Ovary (tissue), 9 donors: ENCODE results near the gene F8. TPM values are rescaled to one million over a fixed set of nuclear protein-coding genes. Genes with fewer than 3 reads are reported as not detected.

Experiments used
- DNase-seq, 5 donors: peaks; one replicate each; pipeline ENCODE4 v3.0.0-alpha.2; 2019 to 2020
- H3K27ac ChIP-seq, 2 donors: fragments of 200-600 bp; one replicate each; pipeline versions ENCODE4 v1.5.1 to v1.8.0; 2019 to 2022
- H3K27me3 ChIP-seq: fragments of 200-600 bp; one replicate; pipeline ENCODE4 v1.8.0; 2022
- H3K36me3 ChIP-seq: fragments of 200-600 bp; sonication (generic); one replicate; pipeline ENCODE4 v1.5.1; 2019
- H3K4me1 ChIP-seq: one replicate; pipeline ENCODE4 v1.8.1; 2013; ENCODE audit warnings: mild to moderate bottlenecking, moderate library complexity; ENCODE audit not compliant: insufficient read depth
- H3K4me3 ChIP-seq: fragments of 200-600 bp; sonication (generic); one replicate; pipeline ENCODE4 v1.5.1; 2017
- H3K9me3 ChIP-seq, 2 donors: fragments of 200-600 bp in 1 of 2; sonication (generic) in 1 of 2; one replicate each; pipeline versions ENCODE4 v1.5.1 to v1.8.1; 2013 to 2019; ENCODE audit warnings: mild to moderate bottlenecking in 1 of 2, moderate library complexity in 1 of 2
- EP300 ChIP-seq: sonication (generic); formaldehyde crosslinking; IDR thresholded peaks from one replicate; pipeline ENCODE4 v1.6.1; 2017; ENCODE audit warnings: antibody characterized with exemption
- POLR2A ChIP-seq: fragments of 450-650 bp; IDR thresholded peaks from one replicate; pipeline ENCODE4 v1.6.1; 2017; ENCODE audit warnings: antibody characterized with exemption, mild to moderate bottlenecking, moderate library complexity
- WGBS, 3 donors: extraction: QIAGEN DNeasy Blood & Tissue Kit in 1 of 3; methylation state at CpG; one replicate each; pipeline versions ENCODE4 v1.1.5 to v1.1.7; 2013 to 2017; 5-methylcytosine and 5-hydroxymethylcytosine counted together
- intact Hi-C, 4 donors: fragments of 100-400 bp; cut with DNase I; formaldehyde crosslinking; loops; one replicate each; pipeline versions ENCODE4 v1.11.0 to v1.15.1; 2022 to 2023
- polyA plus RNA-seq, 2 donors: library from polyadenylated mRNA; stranded (reverse); fragments of 200-250 nt in 1 of 2; fragments of 350-450 nt in 1 of 2; fragmentation: Illumina TruSeq in 1 of 2; extraction: RNeasy Lipid Tissue Mini Kit (QIAGEN cat#74804) in 1 of 2; gene quantifications; one replicate each; pipeline ENCODE4 v1.2.3, GENCODE V29; 2013 to 2014
- total RNA-seq, 7 donors: library from RNA; depleted of rRNA in 2 of 7; stranded (reverse); fragments of >200 nt in 2 of 7; fragmentation: NEBNext Ultra II Directional in 3 of 7; extraction: Animal tissue kit (Norgen Biotek cat#: 25700) in 3 of 7; gene quantifications; one replicate each; pipeline versions ENCODE4 v1.1.0 to v1.2.4, GENCODE V29; 2016 to 2023
- TF ChIP-seq, protein P1 (sequence below), 3 donors: fragments of 450-650 bp in 2 of 3; fragments of 200-600 bp in 1 of 3; IDR thresholded peaks; one replicate each; pipeline versions ENCODE4 v1.5.1 to v1.8.0; 2016 to 2022; ENCODE audit warnings: antibody characterized with exemption in 3 of 3, mild to moderate bottlenecking in 1 of 3
- donor health status: DM: no; HTN: no; CAD: no; lungs with moderate emphysema.
- donor health status: DM: no; HTN: no; CAD: no.
- donor health status: Bipolar disorder and iron deficiency.
- donor health status: DM: yes; HTN: yes; CAD: no.
- donor health status: DM: no; HTN: no; CAD: no.
- donor health status: DM: yes; HTN: yes; CAD: no.

F8 gene
- total and polyA plus RNA-seq, 9 donors = 15.3 to 77.5 (median 22.2) TPM

DNA sequence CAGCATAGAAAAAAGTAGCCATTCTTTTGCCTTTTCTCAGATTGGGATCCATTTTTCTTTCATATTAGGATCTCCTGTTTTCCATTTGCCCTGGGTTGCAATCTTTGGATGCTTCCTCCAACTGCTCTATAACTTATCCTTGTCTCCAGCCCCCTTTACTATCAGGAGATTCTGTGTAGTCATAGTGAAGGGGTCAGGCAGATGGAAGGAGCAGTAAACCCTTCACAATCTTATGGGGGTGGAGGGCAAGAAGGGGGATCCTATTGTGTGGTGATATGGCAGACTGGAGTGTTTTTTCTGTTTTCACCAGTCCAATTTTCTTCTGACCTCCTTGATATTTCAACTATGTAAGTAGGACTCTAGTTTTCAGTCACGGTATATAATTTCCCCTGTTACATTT, 186.4 kb downstream of the F8 start:
- H3K9me3 ChIP-seq = no peaks in the 10 kb centered on the region

DNA sequence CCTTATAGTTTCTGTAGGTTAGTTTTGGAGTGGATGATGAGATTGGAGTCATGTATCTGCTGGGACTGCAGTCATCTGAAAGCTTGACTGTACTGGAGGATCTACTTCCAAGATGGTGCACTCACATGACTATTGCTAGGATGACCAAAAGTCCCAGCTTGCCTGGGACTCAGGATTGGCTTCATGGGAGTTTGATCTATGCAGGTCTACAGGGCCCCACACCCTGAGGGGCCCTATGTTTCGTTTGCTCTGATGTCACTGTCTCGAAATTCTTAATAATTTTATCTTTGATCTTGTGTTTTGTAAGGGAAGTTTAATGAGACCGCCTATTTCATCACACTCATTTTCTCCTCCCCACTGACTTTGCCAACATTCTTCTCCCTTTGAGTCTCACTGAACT, 188.0 kb downstream of the F8 start, which contains the start of gene SMIM9:
TSS of gene SMIM9 (minus strand) at position 101 of the 400 bp plus-strand sequence. CDS start 3,806 bp downstream, outside the sequence.
- TF ChIP-seq, protein P1, sequence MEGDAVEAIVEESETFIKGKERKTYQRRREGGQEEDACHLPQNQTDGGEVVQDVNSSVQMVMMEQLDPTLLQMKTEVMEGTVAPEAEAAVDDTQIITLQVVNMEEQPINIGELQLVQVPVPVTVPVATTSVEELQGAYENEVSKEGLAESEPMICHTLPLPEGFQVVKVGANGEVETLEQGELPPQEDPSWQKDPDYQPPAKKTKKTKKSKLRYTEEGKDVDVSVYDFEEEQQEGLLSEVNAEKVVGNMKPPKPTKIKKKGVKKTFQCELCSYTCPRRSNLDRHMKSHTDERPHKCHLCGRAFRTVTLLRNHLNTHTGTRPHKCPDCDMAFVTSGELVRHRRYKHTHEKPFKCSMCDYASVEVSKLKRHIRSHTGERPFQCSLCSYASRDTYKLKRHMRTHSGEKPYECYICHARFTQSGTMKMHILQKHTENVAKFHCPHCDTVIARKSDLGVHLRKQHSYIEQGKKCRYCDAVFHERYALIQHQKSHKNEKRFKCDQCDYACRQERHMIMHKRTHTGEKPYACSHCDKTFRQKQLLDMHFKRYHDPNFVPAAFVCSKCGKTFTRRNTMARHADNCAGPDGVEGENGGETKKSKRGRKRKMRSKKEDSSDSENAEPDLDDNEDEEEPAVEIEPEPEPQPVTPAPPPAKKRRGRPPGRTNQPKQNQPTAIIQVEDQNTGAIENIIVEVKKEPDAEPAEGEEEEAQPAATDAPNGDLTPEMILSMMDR (IDR thresholded peaks at IDR 0.05) = no peak
- TF ChIP-seq EP300 (no peak), POLR2A (no peak)
- Histone ChIP-seq H3K27ac (no peak within 1 kb of the TSS), H3K9me3 (no peaks in the 10 kb centered on the region), H3K4me1 (no peaks in the 10 kb centered on the region), H3K27me3 (no peaks in the 10 kb centered on the region), H3K36me3 (no peaks in the 10 kb centered on the region), H3K4me3 (no peak within 1 kb of the TSS)
- WGBS, 3 donors = 70 to 83% (median 80%) methylated on average over 3 of the region's 3 CpGs
- intact Hi-C loops = no loop called here
- no peak for DNase-seq

More for the DNA sequence above, 186.4 kb downstream of the F8 start:
- DNase-seq = no peak
- no peaks in the 10 kb centered on the region for H3K27me3 ChIP-seq
- H3K4me1 ChIP-seq = no peaks in the 10 kb centered on the region
- TF ChIP-seq, protein P1 (IDR thresholded peaks at IDR 0.05) = no peak
- TF ChIP-seq EP300 (no peak), POLR2A (no peak)
- 57 to 64% (median 62%) methylated on average over 1 of the region's 1 CpG for WGBS, 3 donors
- H3K36me3 ChIP-seq = no peaks in the 10 kb centered on the region
- intact Hi-C loops = no loop called here
- H3K4me3 ChIP-seq = no peak overlapping the region
- H3K27ac ChIP-seq = no peak overlapping the region

DNA sequence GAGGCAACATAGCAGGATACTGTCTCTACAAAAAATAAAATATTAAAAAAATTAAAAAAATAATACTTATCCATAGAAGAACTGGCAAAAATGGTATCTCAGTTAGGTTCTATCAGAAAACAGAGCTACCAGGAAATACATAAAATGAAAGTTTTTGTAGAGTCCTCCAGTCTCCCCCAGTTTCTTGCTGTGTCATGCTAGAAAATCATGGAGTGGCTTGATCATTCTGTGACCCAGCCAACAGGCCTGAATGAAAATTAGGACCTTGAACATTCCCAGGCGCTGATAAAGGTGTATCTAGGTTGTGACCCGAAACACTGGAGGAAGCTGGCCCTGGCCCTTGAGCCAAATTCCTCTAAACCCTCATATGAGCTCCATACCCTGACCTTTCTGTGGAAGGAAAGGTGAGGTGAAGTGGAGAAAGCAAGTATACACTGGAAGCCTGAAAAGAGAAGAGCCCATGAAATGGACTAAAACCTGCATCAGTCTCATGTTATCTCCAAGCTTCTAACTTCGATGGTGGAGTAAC, 188.7 kb downstream of the F8 start:
- intact Hi-C loops = no loop called here
- Histone ChIP-seq H3K4me3 (no peak overlapping the region), H3K9me3 (no peaks in the 10 kb centered on the region), H3K4me1 (no peaks in the 10 kb centered on the region), H3K36me3 (no peaks in the 10 kb centered on the region), H3K27me3 (no peaks in the 10 kb centered on the region), H3K27ac (no peak overlapping the region)
- no peak for DNase-seq
- WGBS, 3 donors = 69 to 76% (median 75%) methylated on average over 3 of the region's 3 CpGs
- no peak for TF ChIP-seq EP300
- TF ChIP-seq, protein P1 (IDR thresholded peaks at IDR 0.05) = no peak
- TF ChIP-seq POLR2A = no peak

DNA sequence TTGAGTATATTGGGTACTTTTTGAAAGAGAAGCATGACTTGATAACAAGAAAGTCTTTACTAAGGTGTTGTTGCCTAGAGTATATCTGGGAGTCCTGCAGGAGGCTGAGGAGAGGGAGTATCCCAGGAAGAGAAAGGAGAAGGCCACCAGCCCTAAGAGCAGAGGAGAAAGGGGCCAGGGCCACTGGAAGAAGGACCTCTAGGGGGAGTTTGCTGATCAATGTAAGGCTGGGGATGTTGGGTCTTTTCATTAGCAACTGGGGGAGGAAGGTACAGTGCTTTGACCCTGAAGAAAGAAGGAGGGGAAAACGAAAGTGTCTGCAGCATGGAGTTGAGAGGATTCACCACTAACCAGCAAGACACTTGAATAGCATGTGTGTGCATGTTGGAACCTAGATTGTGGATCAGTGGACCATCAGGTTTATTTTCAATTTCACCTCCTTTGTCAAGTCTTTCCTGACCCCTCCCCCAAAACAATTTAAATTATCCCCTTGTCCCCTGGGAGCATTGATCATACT, 192.5 kb downstream of the F8 start:
- Histone ChIP-seq H3K4me3 (no peak overlapping the region), H3K4me1 (no peaks in the 10 kb centered on the region), H3K27ac (no peak overlapping the region), H3K9me3 (no peaks in the 10 kb centered on the region), H3K27me3 (no peaks in the 10 kb centered on the region), H3K36me3 (no peaks in the 10 kb centered on the region)
- WGBS, 3 donors = 4 to 6% (median 5%) methylated on average over 1 of the region's 1 CpG
- no peak for DNase-seq
- intact Hi-C loops = no loop called here
- no peak for TF ChIP-seq EP300
- TF ChIP-seq POLR2A = no peak
- TF ChIP-seq, protein P1 (IDR thresholded peaks at IDR 0.05) = no peak
